Measurements from ENCODE around the gene ANKRD9. TPM values are rescaled to one million over a fixed set of nuclear protein-coding genes. Genes with fewer than 3 reads are reported as not detected.

ANKRD9 gene
- total RNA-seq, 1 donor from 2014 or later: 9.4 TPM

GRCh38 chr14:102510616-102511520 is 1.3 kb upstream of the ANKRD9 start:
- Histone ChIP-seq H3K4me1 (ENCODE audit: control insufficient read depth in 3 of 3, insufficient read depth in 3 of 3, low read length in 3 of 3) (peaks cover 20 to 34% (median 30%) of the 10 kb centered on the region in 3 donors), H3K4me3 (ENCODE audit: low read length in 3 of 3) (peak overlapping the region; percentile 66 to 80 (median 79)), H3K27me3 (ENCODE audit: control insufficient read depth in 3 of 3, insufficient read depth in 3 of 3, low read length in 3 of 3) (no peaks in the 10 kb centered on the region), H3K9me3 (ENCODE audit: control insufficient read depth in 3 of 3, low read length in 3 of 3) (no peaks in the 10 kb centered on the region), H3K9ac (ENCODE audit: low read depth in 1 of 3, low read length in 3 of 3) (peak overlapping the region; percentile 72 to 88 (median 77)), H3K36me3 (ENCODE audit: control insufficient read depth in 3 of 3, insufficient read depth in 3 of 3, low read length in 3 of 3) (peaks cover 7 to 20% (median 13%) of the 10 kb centered on the region in 3 donors), H3K27ac (ENCODE audit: low read depth, low read length) (peak overlapping the region; percentile 85)

GRCh38 chr14:102508774-102509745 is 516 bp downstream of the ANKRD9 start:
- Histone ChIP-seq H3K4me3 (ENCODE audit: low read length in 3 of 3) (peak overlapping the region; percentile 75 to 87 (median 78)), H3K4me1 (ENCODE audit: control insufficient read depth in 3 of 3, insufficient read depth in 3 of 3, low read length in 3 of 3) (peaks cover 33 to 52% (median 48%) of the 10 kb centered on the region in 3 donors)

DNA sequence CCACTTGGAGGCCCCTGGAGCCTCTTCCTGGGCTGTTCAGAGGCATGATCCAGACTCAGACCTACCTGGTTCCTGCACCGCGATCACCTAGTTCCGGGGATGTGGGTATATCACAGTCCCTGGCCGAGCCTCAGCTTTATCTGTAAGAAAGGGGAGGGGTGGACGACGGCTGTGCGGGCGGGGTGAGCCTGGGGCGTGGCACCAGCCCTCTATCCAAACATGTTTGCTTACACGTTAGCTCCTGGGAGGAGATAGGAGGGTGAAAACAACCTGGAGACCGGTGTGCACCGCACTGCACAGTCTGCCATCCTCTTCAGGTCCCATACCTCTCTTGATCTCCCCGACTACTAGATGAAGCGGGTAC is 1.2 kb downstream of the ANKRD9 start:
- Histone ChIP-seq H3K9ac (ENCODE audit: low read depth in 1 of 3, low read length in 3 of 3) (peak overlapping the region; percentile 87 to 99 (median 96)), H3K9me3 (ENCODE audit: control insufficient read depth in 3 of 3, low read length in 3 of 3) (no peaks in the 10 kb centered on the region), H3K4me3 (ENCODE audit: low read length in 3 of 3) (peak overlapping the region; percentile 75 to 87 (median 78)), H3K36me3 (ENCODE audit: control insufficient read depth in 3 of 3, insufficient read depth in 3 of 3, low read length in 3 of 3) (peaks cover 7 to 26% (median 16%) of the 10 kb centered on the region in 3 donors), H3K4me1 (ENCODE audit: control insufficient read depth in 3 of 3, insufficient read depth in 3 of 3, low read length in 3 of 3) (peaks cover 38 to 59% (median 55%) of the 10 kb centered on the region in 3 donors), H3K27me3 (ENCODE audit: control insufficient read depth in 3 of 3, insufficient read depth in 3 of 3, low read length in 3 of 3) (no peaks in the 10 kb centered on the region), H3K27ac (ENCODE audit: low read depth, low read length) (peak overlapping the region; percentile 98)

More at GRCh38 chr14:102508774-102509745, 516 bp downstream of the ANKRD9 start:
- Histone ChIP-seq H3K36me3 (ENCODE audit: control insufficient read depth in 3 of 3, insufficient read depth in 3 of 3, low read length in 3 of 3) (peaks cover 7 to 26% (median 16%) of the 10 kb centered on the region in 3 donors), H3K9ac (ENCODE audit: low read depth in 1 of 3, low read length in 3 of 3) (peak overlapping the region; percentile 87 to 99 (median 96)), H3K27me3 (ENCODE audit: control insufficient read depth in 3 of 3, insufficient read depth in 3 of 3, low read length in 3 of 3) (no peaks in the 10 kb centered on the region), H3K9me3 (ENCODE audit: control insufficient read depth in 3 of 3, low read length in 3 of 3) (no peaks in the 10 kb centered on the region), H3K27ac (ENCODE audit: low read depth, low read length) (peak overlapping the region; percentile 98)

DNA sequence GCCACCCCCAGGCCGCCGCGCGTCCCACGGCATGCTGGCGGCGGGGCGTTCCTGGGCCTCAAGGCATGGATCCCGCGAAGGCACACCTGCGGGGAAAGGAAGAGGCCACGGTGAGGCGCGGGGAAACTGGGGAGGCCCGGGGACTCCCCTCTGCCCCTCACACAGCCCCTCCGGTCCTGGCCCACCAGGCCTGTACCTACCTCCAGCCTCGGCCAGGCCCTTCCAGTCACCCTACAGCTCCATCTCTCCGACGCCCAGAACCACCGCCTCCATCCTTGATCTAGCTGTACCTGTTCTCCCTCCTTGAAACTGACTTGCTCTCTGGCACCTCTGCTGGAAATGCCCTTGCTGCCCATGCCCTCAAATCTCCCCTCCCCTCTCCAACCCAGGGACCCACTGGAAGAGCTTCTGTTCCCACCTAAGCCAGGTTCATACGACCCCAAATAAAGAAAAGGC is 1.7 kb downstream of the ANKRD9 start:
- peak overlapping the region in 2 of 3 donors; percentile 75 to 87 for H3K4me3 ChIP-seq (ENCODE audit: low read length in 3 of 3)
- peak overlapping the region; percentile 98 for H3K27ac ChIP-seq (ENCODE audit: low read depth, low read length)
- H3K4me1 ChIP-seq (ENCODE audit: control insufficient read depth in 3 of 3, insufficient read depth in 3 of 3, low read length in 3 of 3): peaks cover 38 to 59% (median 56%) of the 10 kb centered on the region in 3 donors
- peaks cover 7 to 26% (median 16%) of the 10 kb centered on the region in 3 donors for H3K36me3 ChIP-seq (ENCODE audit: control insufficient read depth in 3 of 3, insufficient read depth in 3 of 3, low read length in 3 of 3)
- H3K9ac ChIP-seq (ENCODE audit: low read depth in 1 of 3, low read length in 3 of 3): peak overlapping the region; percentile 87 to 99 (median 96)
- no peaks in the 10 kb centered on the region for H3K27me3 ChIP-seq (ENCODE audit: control insufficient read depth in 3 of 3, insufficient read depth in 3 of 3, low read length in 3 of 3)
- no peaks in the 10 kb centered on the region for H3K9me3 ChIP-seq (ENCODE audit: control insufficient read depth in 3 of 3, low read length in 3 of 3)

- H3K27ac ChIP-seq (ENCODE audit: low read depth, low read length): no peak overlapping the region
- H3K4me3 ChIP-seq (ENCODE audit: low read length in 3 of 3): no peak overlapping the region
- H3K9me3 ChIP-seq (ENCODE audit: control insufficient read depth in 3 of 3, low read length in 3 of 3): no peaks in the 10 kb centered on the region
- peaks cover 7 to 26% (median 16%) of the 10 kb centered on the region in 3 donors for H3K36me3 ChIP-seq (ENCODE audit: control insufficient read depth in 3 of 3, insufficient read depth in 3 of 3, low read length in 3 of 3)
- H3K4me1 ChIP-seq (ENCODE audit: control insufficient read depth in 3 of 3, insufficient read depth in 3 of 3, low read length in 3 of 3): peaks cover 38 to 59% (median 56%) of the 10 kb centered on the region in 3 donors
- H3K27me3 ChIP-seq (ENCODE audit: control insufficient read depth in 3 of 3, insufficient read depth in 3 of 3, low read length in 3 of 3): no peaks in the 10 kb centered on the region
- peak overlapping the region in 1 of 3 donors; percentile 99 for H3K9ac ChIP-seq (ENCODE audit: low read depth in 1 of 3, low read length in 3 of 3)
Measured at GRCh38 chr14:102507081-102507856, 2.3 kb downstream of the ANKRD9 start.

- H3K4me1 ChIP-seq (ENCODE audit: control insufficient read depth in 3 of 3, insufficient read depth in 3 of 3, low read length in 3 of 3): peaks cover 38 to 63% (median 61%) of the 10 kb centered on the region in 3 donors
- H3K27me3 ChIP-seq (ENCODE audit: control insufficient read depth in 3 of 3, insufficient read depth in 3 of 3, low read length in 3 of 3): no peaks in the 10 kb centered on the region
- H3K9me3 ChIP-seq (ENCODE audit: control insufficient read depth in 3 of 3, low read length in 3 of 3): no peaks in the 10 kb centered on the region
- H3K36me3 ChIP-seq (ENCODE audit: control insufficient read depth in 3 of 3, insufficient read depth in 3 of 3, low read length in 3 of 3): peaks cover 7 to 26% (median 16%) of the 10 kb centered on the region in 3 donors
- H3K27ac ChIP-seq (ENCODE audit: low read depth, low read length): no peak overlapping the region
- peak overlapping the region; percentile 7 to 69 (median 43) for H3K4me3 ChIP-seq (ENCODE audit: low read length in 3 of 3)
- peak overlapping the region in 2 of 3 donors; percentile 33 to 84 for H3K9ac ChIP-seq (ENCODE audit: low read depth in 1 of 3, low read length in 3 of 3)
Measured at GRCh38 chr14:102506626-102506925, 3.0 kb downstream of the ANKRD9 start.

DNA sequence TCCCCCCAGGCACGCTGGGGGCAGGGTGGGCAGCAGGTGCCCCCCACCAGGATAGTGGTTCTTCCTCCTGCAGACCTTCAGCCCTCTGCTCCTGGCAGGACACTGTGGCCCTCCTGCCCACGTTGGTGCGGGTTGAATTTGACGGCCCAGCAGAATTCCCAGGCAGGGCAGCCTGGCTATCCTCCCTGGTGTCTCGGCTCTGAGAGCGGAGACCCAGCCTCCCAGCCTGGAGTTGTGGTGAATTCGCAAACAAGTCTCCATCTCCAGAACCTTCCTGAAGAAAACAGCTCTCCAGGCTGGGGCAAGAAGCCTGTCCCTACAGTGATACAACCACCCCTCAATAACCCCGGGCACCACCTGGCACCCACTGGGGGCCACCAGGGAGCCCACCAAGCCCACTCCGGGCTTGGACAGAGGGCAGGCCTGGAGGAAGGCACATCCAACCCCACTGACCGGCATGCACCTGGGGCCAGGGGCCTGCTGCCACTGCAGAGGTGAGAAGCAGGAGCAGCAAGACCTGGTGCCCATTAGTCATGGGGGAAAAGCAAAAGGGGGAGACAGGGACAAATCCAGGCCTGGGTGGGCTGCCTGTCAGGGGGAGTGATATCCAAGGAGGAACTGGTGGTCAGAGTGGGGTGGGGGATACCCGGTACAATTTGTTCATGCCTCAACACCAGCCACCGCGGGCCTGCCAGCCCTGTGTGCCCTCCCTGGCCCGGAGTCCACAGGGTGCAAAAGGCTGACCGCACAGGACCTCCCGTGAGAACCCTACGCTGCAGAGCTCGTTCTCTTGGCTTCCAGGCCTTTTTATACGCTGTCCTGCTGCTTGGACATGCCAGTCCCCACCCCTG is 3.6 kb downstream of the ANKRD9 start:
- Histone ChIP-seq H3K4me3 (ENCODE audit: low read length in 3 of 3) (peak overlapping the region; percentile 7 to 69 (median 43)), H3K9me3 (ENCODE audit: control insufficient read depth in 3 of 3, low read length in 3 of 3) (no peaks in the 10 kb centered on the region), H3K27ac (ENCODE audit: low read depth, low read length) (peak overlapping the region; percentile 58), H3K4me1 (ENCODE audit: control insufficient read depth in 3 of 3, insufficient read depth in 3 of 3, low read length in 3 of 3) (peaks cover 44 to 63% (median 62%) of the 10 kb centered on the region in 3 donors), H3K36me3 (ENCODE audit: control insufficient read depth in 3 of 3, insufficient read depth in 3 of 3, low read length in 3 of 3) (peaks cover 7 to 26% (median 16%) of the 10 kb centered on the region in 3 donors), H3K9ac (ENCODE audit: low read depth in 1 of 3, low read length in 3 of 3) (peak overlapping the region; percentile 14 to 84 (median 33)), H3K27me3 (ENCODE audit: control insufficient read depth in 3 of 3, insufficient read depth in 3 of 3, low read length in 3 of 3) (no peaks in the 10 kb centered on the region)

GRCh38 chr14:102505000-102505619 is 4.5 kb downstream of the ANKRD9 start:
- Histone ChIP-seq H3K27me3 (ENCODE audit: control insufficient read depth in 3 of 3, insufficient read depth in 3 of 3, low read length in 3 of 3) (no peaks in the 10 kb centered on the region), H3K36me3 (ENCODE audit: control insufficient read depth in 3 of 3, insufficient read depth in 3 of 3, low read length in 3 of 3) (peaks cover 7 to 26% (median 16%) of the 10 kb centered on the region in 3 donors), H3K4me1 (ENCODE audit: control insufficient read depth in 3 of 3, insufficient read depth in 3 of 3, low read length in 3 of 3) (peaks cover 48 to 63% (median 61%) of the 10 kb centered on the region in 3 donors), H3K27ac (ENCODE audit: low read depth, low read length) (peak overlapping the region; percentile 58), H3K9ac (ENCODE audit: low read depth in 1 of 3, low read length in 3 of 3) (peak overlapping the region; percentile 14 to 84 (median 43)), H3K4me3 (ENCODE audit: low read length in 3 of 3) (peak overlapping the region in 1 of 3 donors; percentile 52), H3K9me3 (ENCODE audit: control insufficient read depth in 3 of 3, low read length in 3 of 3) (no peaks in the 10 kb centered on the region)
